Subcutaneous adipose tissue (tissue), 4 donors: Measurements from ENCODE around the gene KRTAP10-3. TPM values are rescaled to one million over a fixed set of nuclear protein-coding genes. Genes with fewer than 3 reads are reported as not detected.

Experiments
- total RNA-seq, 4 donors: library from RNA; depleted of rRNA; stranded (reverse); fragments of >200 nt; gene quantifications; one replicate each; pipeline ENCODE4 v1.1.0, GENCODE V29; 2016

Gene KRTAP10-3
- total RNA-seq, 4 donors from 2014 or later: not detected

Other genes starting within 250 kb of the KRTAP10-3 start
- 10 to 100 TPM in 3 of 4 donors, 1 to 10 TPM in 1; 9.1 to 56.7 (median 23.1) TPM for gene CFAP410, start 219.4 kb downstream of the KRTAP10-3 start, total RNA-seq
- 1 to 10 TPM; 2.9 to 7.0 (median 6.1) TPM for gene TRPM2, start 205.2 kb downstream of the KRTAP10-3 start, total RNA-seq
- gene LRRC3, start 103.3 kb downstream of the KRTAP10-3 start, total RNA-seq: 1 to 10 TPM in 3 of 4 donors, under 1 TPM in 1; 0.98 to 4.2 (median 3.0) TPM
- not detected for gene KRTAP10-1, start 18.6 kb downstream of the KRTAP10-3 start, total RNA-seq
- gene KRTAP10-2, start 7.3 kb downstream of the KRTAP10-3 start, total RNA-seq: not detected
- not detected for gene KRTAP10-4, start 14.9 kb upstream of the KRTAP10-3 start, total RNA-seq
- gene KRTAP10-5, start 21.8 kb upstream of the KRTAP10-3 start, total RNA-seq: not detected
- gene KRTAP10-6, start 33.7 kb upstream of the KRTAP10-3 start, total RNA-seq: not detected
- not detected for gene KRTAP10-7, start 41.8 kb upstream of the KRTAP10-3 start, total RNA-seq
- gene KRTAP10-8, start 53.3 kb upstream of the KRTAP10-3 start, total RNA-seq: not detected
- gene KRTAP10-9, start 68.3 kb upstream of the KRTAP10-3 start, total RNA-seq: not detected
- not detected for gene KRTAP10-10, start 78.6 kb upstream of the KRTAP10-3 start, total RNA-seq
- not detected for gene KRTAP10-11, start 87.6 kb upstream of the KRTAP10-3 start, total RNA-seq
- not detected for gene KRTAP12-4, start 95.9 kb upstream of the KRTAP10-3 start, total RNA-seq
- not detected for gene KRTAP12-3, start 99.1 kb upstream of the KRTAP10-3 start, total RNA-seq
- not detected for gene KRTAP12-2, start 108.1 kb upstream of the KRTAP10-3 start, total RNA-seq
- not detected for gene KRTAP12-1, start 123.4 kb upstream of the KRTAP10-3 start, total RNA-seq
- not detected for gene KRTAP10-12, start 138.4 kb upstream of the KRTAP10-3 start, total RNA-seq
- not detected for gene TSPEAR, start 152.8 kb upstream of the KRTAP10-3 start, total RNA-seq
- 100 to 1,000 TPM in 2 of 4 donors, 10 to 100 TPM in 2; 64.4 to 144 (median 100) TPM for gene UBE2G2, start 243.0 kb upstream of the KRTAP10-3 start, total RNA-seq